Femur (tissue), 1 donor: ENCODE results near the gene MEDAG.

Experiments used
- DNase-seq: peaks from one replicate; pipeline ENCODE4 v3.0.0-alpha.2; 2017

The MEDAG gene

DNA sequence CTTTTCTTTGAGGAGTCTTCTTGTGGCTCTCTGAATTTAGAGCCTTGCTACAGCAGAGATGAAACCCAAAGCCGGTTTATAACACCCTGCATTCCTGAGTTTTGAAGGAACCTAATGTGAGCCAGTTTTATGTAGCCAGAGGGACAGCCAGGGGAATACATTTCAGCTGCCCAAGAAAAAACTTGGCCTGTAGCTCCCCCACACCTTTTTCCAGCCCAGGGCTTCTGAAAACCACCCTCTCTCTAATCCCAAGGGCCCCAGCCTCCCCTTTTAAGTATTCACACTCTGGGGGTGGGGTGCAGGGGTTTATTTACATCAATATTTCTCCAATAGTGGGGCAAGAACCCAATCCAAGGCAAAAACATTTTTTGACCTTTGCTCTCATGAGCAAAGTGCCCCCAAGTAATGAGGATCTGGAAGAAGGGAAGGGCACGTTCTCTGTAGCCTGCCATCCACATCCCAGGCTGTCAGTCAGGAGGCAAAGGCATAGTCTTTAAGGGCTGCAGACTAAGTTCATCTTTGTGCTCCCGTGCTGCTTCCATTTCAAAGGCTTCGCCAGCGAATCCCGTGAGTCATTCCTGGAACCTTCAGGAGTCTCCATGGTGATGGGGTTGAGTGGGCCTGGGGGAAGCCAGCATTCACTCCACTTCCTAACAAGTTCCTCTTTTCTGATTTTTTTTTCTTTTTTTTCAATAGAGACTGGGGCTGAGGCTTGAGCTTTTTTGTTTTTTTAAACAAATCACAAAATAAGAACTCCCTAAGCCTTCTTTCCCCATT lies 33.2 kb upstream of the MEDAG start:
- peak; percentile 89 for DNase-seq

- no peak for DNase-seq
These were observed 32.6 kb upstream of the MEDAG start for GRCh38 chr13:30873499-30873898.

- DNase-seq: no peak
These were observed 32.0 kb upstream of the MEDAG start for GRCh38 chr13:30874111-30874510.

DNA sequence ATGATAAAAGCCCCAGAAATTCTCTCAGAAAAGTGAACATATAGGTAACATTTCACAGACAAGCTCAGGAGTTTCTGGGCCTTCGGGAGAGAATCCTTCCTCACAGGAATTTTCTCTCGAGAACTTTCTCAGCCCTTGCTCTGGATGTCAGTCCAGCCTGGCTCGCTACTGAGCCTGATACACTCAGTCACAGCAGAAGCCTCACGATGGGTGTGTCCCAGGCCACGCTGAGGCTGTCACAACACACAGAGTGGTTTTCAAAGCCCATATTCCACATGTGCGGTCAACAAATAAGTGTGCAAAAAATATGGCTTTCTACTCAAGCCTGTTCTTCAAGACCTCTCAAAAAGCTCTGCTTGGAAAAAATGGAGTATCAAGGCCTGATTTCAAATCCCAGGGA lies 31.5 kb upstream of the MEDAG start:
- no peak for DNase-seq

DNA sequence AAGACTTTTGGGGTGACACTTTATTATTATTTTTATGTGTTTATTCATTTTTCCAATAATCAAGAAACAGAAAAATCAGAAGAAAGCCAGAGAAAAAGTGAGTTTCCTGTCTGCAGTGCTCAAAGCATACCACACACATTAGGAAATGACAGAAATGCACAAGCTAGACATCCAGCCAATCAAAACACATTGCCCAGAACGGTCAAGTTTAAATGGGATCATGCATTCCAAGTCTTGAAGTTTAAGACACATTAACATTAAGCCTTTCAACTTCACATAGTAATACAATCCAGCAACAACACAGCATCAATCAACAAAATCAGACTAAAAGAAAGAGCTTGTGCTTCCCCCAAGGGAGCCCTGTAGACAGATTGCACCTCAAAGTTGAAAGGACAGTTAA lies 28.7 kb upstream of the MEDAG start:
- DNase-seq: no peak

DNA sequence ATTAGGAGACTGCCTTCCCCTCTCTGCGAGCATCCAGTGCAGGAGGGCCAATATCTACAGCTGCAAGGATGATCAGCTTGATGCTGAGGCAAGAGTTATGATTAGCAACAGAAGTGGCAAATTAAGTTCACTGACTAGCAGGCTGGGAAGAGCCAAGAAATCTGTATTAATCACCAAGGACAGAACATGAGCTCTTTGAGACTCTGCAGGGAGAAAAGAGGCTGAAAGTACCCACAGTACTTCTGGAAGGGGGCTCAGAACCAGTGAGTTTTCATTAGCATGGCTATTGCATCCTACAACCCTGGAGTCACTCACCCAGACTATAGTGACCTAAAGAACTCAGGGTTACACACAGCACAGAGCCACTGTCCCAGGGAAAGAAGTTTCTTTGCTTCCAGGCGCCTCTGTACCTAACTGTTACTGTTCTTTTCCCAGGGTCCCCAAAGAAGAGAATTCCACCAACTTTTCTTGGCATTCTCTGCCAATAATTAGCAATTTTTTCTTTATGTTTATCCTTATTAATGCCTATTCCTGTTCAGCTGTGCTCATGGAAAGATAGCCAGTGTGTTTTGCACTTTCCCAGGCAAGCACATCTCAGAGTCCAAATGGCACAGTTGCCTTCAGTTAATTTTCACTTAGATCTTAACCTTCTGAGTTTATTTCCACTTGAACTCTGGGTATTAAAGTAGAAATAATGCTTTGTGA lies 25.8 kb upstream of the MEDAG start:
- DNase-seq: peak; percentile 34

DNA sequence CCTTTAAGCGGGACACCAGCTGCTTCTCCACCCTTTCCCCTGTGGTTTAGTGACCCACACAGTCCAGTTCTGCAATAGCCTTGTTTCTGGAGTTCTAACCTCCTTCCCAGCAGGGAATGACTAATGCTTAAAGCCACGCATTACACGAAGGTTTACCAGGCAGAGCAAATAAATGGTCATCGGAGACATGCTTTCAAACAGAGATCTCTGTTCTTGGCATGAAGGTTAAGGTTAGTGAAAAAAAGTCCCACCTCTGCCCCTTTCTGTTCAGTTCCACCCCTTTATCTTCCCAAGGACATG lies 25.3 kb upstream of the MEDAG start:
- peak; percentile 48 for DNase-seq

DNA sequence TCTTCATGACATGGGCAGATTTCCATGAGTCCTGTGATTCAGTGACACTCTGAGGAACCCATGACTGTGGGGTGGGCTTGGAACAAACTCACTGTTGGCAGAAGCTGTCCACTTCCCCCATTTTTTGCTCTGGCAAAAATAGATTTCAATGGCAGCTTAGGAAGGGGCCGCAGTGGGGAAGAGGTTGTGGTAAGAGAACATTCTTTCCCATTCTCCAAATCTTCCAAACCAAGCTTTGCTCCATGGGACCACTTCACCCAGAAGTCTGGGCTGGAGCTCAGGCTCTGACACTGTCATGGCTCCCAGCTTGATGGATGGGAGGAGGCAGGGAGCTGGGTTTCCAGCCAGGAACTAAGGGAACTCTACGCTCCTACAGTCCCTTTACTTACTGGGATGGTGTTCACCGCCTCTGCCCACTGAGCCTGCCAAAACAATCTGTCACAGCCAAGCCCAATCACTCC lies 24.9 kb upstream of the MEDAG start:
- DNase-seq: peak; percentile 79

DNA sequence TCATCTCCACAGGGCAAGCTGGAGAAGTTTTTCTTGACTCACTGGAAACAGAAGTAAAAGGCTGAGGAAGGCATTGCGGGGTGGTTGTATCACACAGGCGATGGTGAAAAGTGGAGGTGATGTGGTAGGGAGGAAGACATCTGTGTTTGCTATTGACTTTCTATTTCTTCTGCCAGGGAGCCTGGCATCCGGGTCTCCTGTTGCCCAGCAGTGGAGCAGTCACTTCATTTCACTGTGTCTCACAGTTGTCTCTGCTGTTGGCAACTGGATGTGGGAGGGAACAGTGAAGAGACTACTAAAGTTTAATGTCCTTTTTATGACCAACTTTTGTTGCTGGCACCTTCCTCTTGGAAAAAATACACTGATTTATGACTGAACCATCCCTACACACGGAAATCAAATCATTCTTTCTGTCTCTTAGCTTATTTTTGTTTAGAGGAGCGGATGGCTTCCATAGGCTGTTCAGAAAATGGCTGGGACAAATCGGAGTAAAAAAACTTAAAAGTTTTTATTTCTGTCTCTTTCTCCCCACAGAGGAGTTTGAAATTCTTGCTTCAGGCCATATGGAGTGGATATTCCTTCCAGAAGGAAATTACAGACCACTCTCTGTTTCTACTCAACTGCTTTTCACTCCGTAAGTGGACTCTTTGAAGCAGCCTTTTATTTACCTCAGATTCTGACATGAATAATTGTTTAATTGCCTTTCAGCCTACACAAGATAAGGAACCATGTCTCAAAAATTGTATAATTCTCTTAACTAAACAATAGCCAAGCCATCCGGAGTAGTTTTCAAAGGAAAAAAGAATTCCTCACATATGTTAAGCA lies 23.8 kb upstream of the MEDAG start:
- DNase-seq: peak; percentile 40

DNA sequence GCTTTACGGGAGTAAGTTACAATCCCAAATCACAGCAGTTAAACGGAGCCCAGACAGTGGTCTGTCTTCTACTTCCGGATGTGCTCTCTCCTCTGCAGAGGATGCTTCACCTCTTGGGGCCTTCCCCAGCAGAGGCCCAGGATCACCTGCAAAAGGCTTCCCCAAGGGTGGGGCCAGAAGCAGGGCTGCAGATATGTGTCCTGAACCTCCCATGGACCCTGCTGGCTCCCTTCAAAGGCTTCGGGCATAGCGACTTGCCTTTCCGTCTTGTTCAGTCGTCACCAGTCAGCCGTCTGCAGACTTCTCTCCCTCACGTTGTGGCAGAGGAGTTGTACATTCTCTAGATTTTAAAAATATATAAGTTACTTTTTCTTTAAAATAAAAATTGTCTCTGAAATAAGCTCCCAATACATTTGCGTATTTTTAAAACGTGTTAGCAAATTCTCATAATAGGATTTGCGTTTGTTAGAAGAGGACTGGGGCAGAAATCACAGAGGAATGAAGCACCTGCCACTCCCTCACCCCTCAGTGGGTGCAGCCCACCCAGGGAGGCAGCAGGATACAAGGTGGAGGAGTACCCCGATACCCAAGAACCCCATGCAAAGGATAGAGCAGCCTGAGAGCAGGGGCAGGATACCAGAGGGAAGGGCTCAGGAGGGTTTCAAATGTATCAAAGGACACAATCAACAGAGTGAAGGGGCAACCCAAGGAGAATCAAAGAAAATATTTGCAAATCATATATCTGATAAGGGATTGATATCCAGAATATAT lies 22.9 kb upstream of the MEDAG start:
- DNase-seq: no peak

DNA sequence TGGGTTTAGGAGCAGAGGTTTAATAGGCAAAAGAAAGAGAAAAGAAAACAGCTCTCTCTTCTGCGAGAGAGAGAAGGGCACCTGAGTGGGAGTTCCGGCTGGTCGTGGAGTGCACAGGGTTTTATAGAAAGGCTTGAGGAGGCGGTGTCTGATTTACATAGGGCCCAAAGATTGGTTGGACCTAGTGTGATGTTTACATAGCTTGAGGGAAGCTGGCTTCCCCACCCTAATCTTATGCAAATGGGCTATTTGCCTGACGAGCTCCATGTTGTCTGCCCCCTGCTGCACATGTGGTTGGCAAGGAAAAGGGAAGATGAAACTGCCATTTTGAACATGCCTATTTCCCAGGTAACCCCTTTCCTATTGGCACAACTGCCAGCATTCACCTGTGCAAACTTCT lies 21.5 kb upstream of the MEDAG start:
- DNase-seq: no peak

DNA sequence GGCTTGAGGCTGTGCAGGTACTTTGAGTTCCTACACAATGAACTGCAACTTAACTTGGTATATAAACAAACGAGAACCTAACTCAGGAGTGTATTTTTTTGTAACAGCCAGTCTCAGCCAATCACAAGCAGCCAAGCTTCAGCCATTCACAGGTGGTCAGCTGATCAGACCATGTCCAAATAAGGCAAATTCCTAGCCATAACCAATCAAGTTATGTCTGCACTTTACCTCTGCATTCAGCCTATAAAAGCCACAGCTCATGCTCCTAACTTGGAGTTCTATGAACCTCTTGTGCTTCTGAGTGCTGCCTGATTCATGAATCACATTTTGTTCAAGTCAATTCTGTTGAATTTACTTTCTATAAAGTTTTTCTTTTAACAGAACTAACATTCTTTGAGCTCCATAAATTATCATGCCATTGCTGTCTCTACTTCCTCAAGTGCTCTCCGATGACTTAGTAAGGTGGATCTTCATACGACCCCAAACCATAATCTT lies 16.8 kb upstream of the MEDAG start:
- DNase-seq: no peak

- peak; percentile 50 for DNase-seq
These were observed 13.1 kb upstream of the MEDAG start for GRCh38 chr13:30892966-30893365.

GRCh38 chr13:30895773-30896172 lies 10.3 kb upstream of the MEDAG start:
- DNase-seq: peak; percentile 78

GRCh38 chr13:30898070-30898469 lies 8.0 kb upstream of the MEDAG start:
- no peak for DNase-seq

- peak; percentile 78 for DNase-seq
These were observed 7.3 kb upstream of the MEDAG start for GRCh38 chr13:30898678-30899241.

GRCh38 chr13:30900436-30900835 lies 5.6 kb upstream of the MEDAG start:
- DNase-seq: no peak

GRCh38 chr13:30900952-30901749 lies 4.9 kb upstream of the MEDAG start:
- no peak for DNase-seq

DNA sequence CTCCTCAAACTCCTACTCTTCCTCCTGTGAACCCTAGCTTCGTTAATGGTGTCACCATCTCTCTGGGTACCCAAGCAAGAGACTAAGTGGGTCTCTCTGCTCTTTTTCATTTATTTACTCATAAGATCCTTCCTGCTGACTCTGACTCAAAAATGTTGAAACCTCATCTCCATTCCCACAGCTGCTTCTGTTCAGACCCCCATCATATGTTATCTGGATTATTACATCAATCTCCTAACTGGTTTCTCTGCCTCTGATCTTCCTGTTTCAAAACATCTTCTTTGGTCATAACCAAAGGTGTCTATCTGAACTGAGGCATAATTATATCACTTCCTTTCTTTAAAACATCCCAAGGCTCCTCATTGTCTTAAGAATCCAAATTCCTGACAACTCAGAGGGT lies 2.0 kb upstream of the MEDAG start:
- no peak for DNase-seq

DNA sequence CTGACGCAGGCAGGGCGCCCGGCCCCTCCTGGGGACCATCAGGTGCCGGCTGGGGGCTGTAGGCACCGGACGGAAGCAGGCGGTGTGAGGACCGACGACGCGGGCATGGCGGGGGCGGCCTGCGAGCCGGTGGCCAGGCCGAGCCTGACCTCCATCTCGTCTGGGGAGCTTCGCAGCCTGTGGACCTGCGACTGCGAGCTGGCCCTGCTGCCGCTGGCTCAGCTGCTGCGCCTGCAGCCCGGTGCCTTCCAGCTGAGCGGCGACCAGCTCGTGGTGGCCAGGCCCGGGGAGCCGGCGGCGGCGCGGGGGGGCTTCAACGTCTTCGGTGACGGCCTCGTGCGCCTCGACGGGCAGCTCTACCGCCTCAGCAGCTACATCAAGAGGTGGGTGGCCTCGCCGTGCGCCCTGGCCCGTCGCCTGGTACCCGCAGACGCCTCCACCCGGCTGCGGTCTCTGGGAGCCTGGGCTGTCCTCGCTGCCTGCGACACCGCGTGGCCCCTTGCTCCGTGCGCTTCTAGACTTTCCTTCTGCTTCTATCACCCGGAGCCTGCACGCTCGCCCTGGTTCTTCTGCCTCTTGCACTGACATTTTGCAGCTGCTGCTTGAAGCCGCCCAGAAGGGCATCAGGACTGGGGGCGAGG lies 460 bp downstream of the MEDAG start:
- DNase-seq: peak; percentile 50
